Fibroblast of skin of left quadriceps (primary cell): Measurements from ENCODE around the gene DDAH1.

Experiments used
- DNase-seq, 2 experiments: peaks; one replicate each; pipeline ENCODE4 v3.0.0-alpha.2; 2013; ENCODE audit warnings: low read depth in 2 of 2

The DDAH1 gene

GRCh38 chr1:85274969-85275453 is 189.9 kb downstream of the DDAH1 start:
- no peak for DNase-seq

GRCh38 chr1:85273397-85273796 is 191.6 kb downstream of the DDAH1 start:
- DNase-seq: no peak

- DNase-seq: no peak
Measured at GRCh38 chr1:85268801-85269585, 196.0 kb downstream of the DDAH1 start.
